IgD-negative memory B cell (primary cell): ENCODE results near the gene TMEM255B. TPM values are rescaled to one million over a fixed set of nuclear protein-coding genes. Genes with fewer than 3 reads are reported as not detected.
"Not testable (repeated sequence)": the region's sequence is repeated elsewhere in the genome, so short reads cannot be mapped to it uniquely, and the experiment has no call there.

Experiments used
- H3K27ac Mint-ChIP-seq, 3 donors: one replicate each; pipeline ENCODE4 v1.8.0; 2020 to 2022; ENCODE audit warnings: mild to moderate bottlenecking in 3 of 3, mixed read lengths in 3 of 3, moderate library complexity in 1 of 3
- H3K27me3 Mint-ChIP-seq: one replicate; pipeline ENCODE4 v1.8.0; 2021; ENCODE audit warnings: mixed read lengths
- H3K36me3 Mint-ChIP-seq: one replicate; pipeline ENCODE4 v1.8.0; 2020; ENCODE audit warnings: mild to moderate bottlenecking, mixed read lengths
- H3K4me1 Mint-ChIP-seq, 3 donors: one replicate each; pipeline ENCODE4 v1.8.0; 2020 to 2022; ENCODE audit warnings: mixed read lengths in 3 of 3, mild to moderate bottlenecking in 1 of 3
- H3K4me3 Mint-ChIP-seq, 4 donors: one replicate each; pipeline ENCODE4 v1.8.0; 2020 to 2022; ENCODE audit warnings: mild to moderate bottlenecking in 4 of 4, mixed read lengths in 4 of 4, moderate library complexity in 3 of 4
- H3K9me3 Mint-ChIP-seq, 3 donors: one replicate each; pipeline ENCODE4 v1.8.0; 2020 to 2021; ENCODE audit warnings: mixed read lengths in 3 of 3, mild to moderate bottlenecking in 1 of 3
- polyA plus RNA-seq: library from polyadenylated mRNA; unstranded; fragments of 300-500 nt; fragmentation: Illumina TruSeq; gene quantifications from one replicate; pipeline ENCODE4 v1.2.3, GENCODE V29; 2021

Gene TMEM255B
- polyA plus RNA-seq, 1 donor from 2014 or later = 0.70 TPM

DNA sequence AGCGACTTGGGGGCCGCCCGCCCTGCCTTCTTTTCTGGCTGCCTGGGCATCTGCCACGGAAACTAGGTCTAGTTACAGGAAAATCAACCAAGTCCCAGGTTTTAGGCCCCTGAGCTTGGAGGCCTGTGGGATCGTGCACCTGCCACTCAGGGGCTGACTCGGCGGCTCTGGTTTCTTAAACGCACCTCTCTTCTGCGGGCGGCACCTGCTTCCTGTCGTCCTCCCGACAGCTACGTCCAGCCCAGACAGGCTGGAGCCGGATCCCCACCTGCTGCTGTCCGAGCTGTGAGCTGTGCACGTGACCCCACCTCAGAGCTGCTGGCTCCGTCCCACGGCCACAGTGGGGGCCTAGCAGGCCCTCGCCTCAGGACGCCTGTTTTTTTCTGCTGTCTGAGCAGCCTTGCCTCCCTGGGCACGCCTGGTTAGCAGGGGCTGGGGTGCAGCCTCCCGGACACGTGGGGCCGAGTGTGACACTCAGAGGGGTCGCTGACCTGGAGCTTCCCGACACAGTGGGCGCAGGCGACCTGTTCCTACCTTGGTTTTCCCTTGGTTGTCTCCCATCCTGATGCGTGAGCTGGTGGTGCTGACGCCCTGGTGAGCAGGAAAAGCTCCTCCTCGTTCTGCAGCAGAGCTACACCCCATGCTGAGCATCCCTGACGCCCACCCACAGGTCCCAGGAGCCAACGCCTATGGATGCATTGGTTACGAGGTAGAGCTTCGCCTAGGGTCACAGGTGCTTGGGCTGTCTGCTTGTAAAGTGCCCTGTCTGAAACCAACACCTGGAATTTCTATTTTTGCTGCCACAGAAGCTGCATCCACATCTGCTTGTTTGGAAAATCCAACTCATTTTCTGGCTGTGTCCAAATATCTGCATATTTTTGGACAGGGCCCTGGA is 17.5 kb downstream of the TMEM255B start:
- Mint-ChIP-seq H3K36me3 (peaks cover 2% of the 10 kb centered on the region), H3K27me3 (peaks cover 11% of the 10 kb centered on the region), H3K27ac (no peak overlapping the region), H3K4me1 (no peaks in the 10 kb centered on the region), H3K4me3 (no peak overlapping the region), H3K9me3 (peaks cover 0 to 11% (median 3%) of the 10 kb centered on the region in 3 donors)

- Mint-ChIP-seq H3K9me3 (peaks cover 0 to 2% (median 0%) of the 10 kb centered on the region in 3 donors), H3K4me1 (no peaks in the 10 kb centered on the region), H3K36me3 (peaks cover 2% of the 10 kb centered on the region), H3K27me3 (peaks cover 11% of the 10 kb centered on the region), H3K27ac (no peak overlapping the region), H3K4me3 (no peak overlapping the region)
Measured at GRCh38 chr13:113777311-113778260, 18.6 kb downstream of the TMEM255B start.

DNA sequence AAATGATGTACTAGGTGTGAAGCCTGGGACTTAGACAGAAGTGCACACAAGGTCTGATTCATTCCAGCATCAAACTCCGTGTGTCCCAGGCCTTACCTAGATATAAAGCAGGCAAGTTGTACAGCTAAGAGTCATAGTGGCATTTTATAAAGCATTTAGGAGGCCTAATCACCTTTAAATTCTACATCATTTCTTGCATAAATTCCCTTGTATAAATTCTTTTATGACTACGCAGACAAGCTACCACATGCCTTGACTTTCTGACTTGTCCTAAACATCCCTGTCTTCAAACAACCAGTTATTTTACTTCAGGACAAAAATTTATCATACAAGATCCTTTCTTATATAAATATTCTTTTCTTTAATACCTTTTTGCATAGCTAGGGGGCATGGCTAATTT is 22.5 kb downstream of the TMEM255B start:
- Mint-ChIP-seq H3K27ac (no peak overlapping the region), H3K27me3 (peaks cover 25% of the 10 kb centered on the region), H3K9me3 (no peaks in the 10 kb centered on the region), H3K4me1 (no peaks in the 10 kb centered on the region), H3K36me3 (peaks cover 3% of the 10 kb centered on the region), H3K4me3 (no peak overlapping the region)

GRCh38 chr13:113782472-113782871 is 23.4 kb downstream of the TMEM255B start:
- Mint-ChIP-seq H3K36me3 (peaks cover 3% of the 10 kb centered on the region), H3K27me3 (peaks cover 21% of the 10 kb centered on the region), H3K4me3 (no peak overlapping the region), H3K9me3 (no peaks in the 10 kb centered on the region), H3K27ac (no peak overlapping the region), H3K4me1 (no peaks in the 10 kb centered on the region)

DNA sequence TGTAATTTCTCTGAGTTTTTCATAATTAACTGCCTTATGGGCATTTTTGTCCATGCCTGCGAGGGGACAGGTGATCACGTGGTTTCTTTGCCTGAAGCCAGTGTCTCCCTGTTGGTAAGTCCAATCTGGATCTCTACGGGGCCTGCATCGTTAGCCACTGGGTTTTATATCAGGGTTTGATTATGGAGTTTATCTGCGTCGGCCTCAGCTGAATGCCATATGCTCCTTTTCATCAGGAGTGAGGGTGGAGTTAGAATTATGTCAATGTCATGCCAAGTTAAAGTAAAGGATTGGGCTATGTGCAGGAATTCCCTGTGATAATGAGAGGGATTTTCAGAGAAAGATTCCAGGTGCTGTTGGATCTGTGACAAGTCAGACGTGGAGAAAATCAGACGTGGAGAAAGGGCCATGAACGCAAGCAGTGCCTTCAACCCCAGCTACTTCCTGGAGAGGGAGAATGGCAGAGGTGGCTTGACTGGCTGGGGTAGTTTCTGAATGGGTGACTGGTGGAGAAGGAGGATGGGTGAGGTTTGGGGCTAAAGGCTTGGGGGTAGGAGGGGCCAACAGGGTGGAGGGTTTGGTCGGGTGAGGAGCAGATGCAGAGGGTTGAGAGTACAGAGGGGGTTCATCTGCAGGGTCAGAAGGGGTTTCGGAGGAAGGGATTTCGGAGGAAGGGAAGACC is 24.3 kb downstream of the TMEM255B start:
- Mint-ChIP-seq H3K4me3 (no peak overlapping the region), H3K36me3 (peaks cover 3% of the 10 kb centered on the region)

GRCh38 chr13:113783966-113784644 is 25.1 kb downstream of the TMEM255B start:
- Mint-ChIP-seq H3K27ac (no peak overlapping the region), H3K9me3 (no peaks in the 10 kb centered on the region), H3K36me3 (peaks cover 2% of the 10 kb centered on the region), H3K4me3 (no peak overlapping the region), H3K27me3 (peaks cover 15% of the 10 kb centered on the region), H3K4me1 (no peaks in the 10 kb centered on the region)

More for the DNA sequence above, 24.3 kb downstream of the TMEM255B start:
- peaks cover 21% of the 10 kb centered on the region for H3K27me3 Mint-ChIP-seq
- H3K9me3 Mint-ChIP-seq = no peaks in the 10 kb centered on the region
- no peaks in the 10 kb centered on the region for H3K4me1 Mint-ChIP-seq
- no peak overlapping the region for H3K27ac Mint-ChIP-seq

DNA sequence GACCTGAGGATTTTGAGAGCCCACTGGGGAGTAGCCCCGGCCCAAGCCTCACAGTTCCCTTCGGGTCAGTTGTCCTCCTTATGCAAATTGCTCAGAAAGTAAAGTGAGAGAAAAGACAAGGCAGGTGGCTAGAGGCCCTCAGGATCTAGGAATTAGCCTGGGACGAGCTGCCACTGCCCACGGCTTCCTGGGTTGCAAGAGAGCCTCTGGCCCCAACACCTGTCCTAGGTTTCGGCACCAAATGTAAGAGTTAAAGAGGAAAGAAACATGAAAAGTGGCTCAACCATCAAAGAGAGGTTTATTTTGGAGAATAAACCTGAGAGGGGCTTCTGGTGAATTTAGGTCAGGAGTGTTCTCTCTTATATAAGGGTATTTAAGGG is 25.6 kb downstream of the TMEM255B start:
- peaks cover 15% of the 10 kb centered on the region for H3K27me3 Mint-ChIP-seq
- H3K36me3 Mint-ChIP-seq = peaks cover 2% of the 10 kb centered on the region
- H3K27ac Mint-ChIP-seq = no peak overlapping the region
- no peak overlapping the region for H3K4me3 Mint-ChIP-seq
- no peaks in the 10 kb centered on the region for H3K4me1 Mint-ChIP-seq
- H3K9me3 Mint-ChIP-seq = no peaks in the 10 kb centered on the region

DNA sequence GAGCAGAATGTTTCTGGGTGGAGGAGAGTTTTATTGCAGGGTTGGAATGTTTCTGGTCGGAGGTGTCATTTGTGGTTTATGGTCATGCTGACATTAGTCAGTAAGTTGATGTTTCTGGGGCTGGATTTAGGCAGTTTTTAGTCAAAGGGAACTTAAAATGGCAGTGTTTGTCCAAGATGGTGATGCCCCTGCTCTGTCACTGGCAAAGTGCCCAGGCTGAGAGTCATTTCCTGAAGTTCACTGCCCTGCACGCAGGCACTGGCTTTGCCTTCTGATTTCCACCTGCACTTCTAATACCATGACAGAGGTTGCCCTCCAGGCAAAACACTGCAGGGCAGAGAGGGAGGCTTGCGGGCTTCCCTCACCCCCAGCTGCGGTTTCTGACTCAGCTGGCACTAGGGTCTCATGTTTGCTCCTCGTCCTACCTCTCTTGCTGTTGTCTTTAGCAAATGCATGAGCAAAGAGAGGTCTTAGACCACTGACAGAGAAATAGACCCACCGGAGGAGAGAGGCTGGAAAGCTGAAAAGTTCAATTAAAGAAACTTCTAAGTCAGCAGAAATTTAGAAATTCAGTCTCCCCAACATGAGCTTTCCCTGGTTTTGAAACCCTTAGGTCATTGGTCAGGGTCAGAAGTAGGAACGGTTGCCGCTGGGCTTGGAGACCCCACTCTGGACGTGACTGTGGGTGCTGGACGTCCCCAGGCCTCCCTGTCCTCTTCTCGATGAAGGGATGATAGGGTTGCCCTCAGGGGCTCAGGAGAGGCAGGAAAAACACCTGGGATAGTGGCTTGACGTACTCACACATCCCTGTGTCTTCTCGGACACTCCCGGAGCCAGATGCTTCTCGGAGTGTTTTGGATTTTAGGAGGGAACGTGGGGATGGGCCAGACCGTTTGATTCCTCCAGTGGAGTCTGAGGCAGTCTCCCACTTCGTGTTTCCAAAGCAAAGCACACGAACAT is 26.3 kb downstream of the TMEM255B start:
- H3K4me3 Mint-ChIP-seq = no peak overlapping the region
- no peaks in the 10 kb centered on the region for H3K9me3 Mint-ChIP-seq
- H3K36me3 Mint-ChIP-seq = peaks cover 2% of the 10 kb centered on the region
- H3K4me1 Mint-ChIP-seq = no peaks in the 10 kb centered on the region
- no peak overlapping the region for H3K27ac Mint-ChIP-seq
- H3K27me3 Mint-ChIP-seq = peaks cover 15% of the 10 kb centered on the region

GRCh38 chr13:113786262-113786841 is 27.3 kb downstream of the TMEM255B start:
- Mint-ChIP-seq H3K4me1 (no peaks in the 10 kb centered on the region), H3K27me3 (peaks cover 15% of the 10 kb centered on the region), H3K27ac (no peak overlapping the region), H3K4me3 (no peak overlapping the region), H3K36me3 (peaks cover 2% of the 10 kb centered on the region), H3K9me3 (no peaks in the 10 kb centered on the region)

DNA sequence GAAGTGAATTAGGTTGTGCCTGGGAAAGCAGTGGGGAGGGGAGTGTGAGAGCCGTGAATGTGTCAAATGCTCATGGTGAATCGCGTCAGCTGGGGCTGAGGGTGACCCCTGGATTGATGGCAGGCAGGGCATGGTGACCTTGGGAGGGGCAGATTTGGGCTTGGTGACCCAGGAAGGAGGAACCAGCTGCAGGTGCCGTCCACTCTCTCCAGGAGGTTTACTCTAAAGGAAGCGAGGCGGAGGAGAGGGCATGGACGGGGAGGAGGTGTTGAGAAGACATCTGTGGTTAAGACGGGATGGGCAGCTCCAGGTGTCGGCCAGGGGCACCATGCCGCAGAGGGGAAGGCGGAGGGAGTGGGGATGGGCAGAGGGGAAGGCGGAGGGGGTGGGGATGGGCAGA is 28.7 kb downstream of the TMEM255B start:
- H3K27ac Mint-ChIP-seq = no peak overlapping the region
- H3K4me1 Mint-ChIP-seq = no peaks in the 10 kb centered on the region
- peaks cover 15% of the 10 kb centered on the region for H3K27me3 Mint-ChIP-seq
- peaks cover 2% of the 10 kb centered on the region for H3K36me3 Mint-ChIP-seq
- H3K9me3 Mint-ChIP-seq = no peaks in the 10 kb centered on the region
- no peak overlapping the region for H3K4me3 Mint-ChIP-seq

GRCh38 chr13:113788413-113789135 is 29.5 kb downstream of the TMEM255B start:
- H3K36me3 Mint-ChIP-seq = peaks cover 2% of the 10 kb centered on the region
- H3K9me3 Mint-ChIP-seq = no peaks in the 10 kb centered on the region
- peaks cover 10% of the 10 kb centered on the region for H3K27me3 Mint-ChIP-seq

GRCh38 chr13:113789167-113789566 is 30.1 kb downstream of the TMEM255B start:
- Mint-ChIP-seq H3K27ac (no peak overlapping the region), H3K9me3 (no peaks in the 10 kb centered on the region), H3K4me3 (no peak overlapping the region), H3K27me3 (peaks cover 10% of the 10 kb centered on the region), H3K4me1 (no peaks in the 10 kb centered on the region), H3K36me3 (peaks cover 2% of the 10 kb centered on the region)

More at GRCh38 chr13:113788413-113789135, 29.5 kb downstream of the TMEM255B start:
- Mint-ChIP-seq H3K4me1 (no peaks in the 10 kb centered on the region), H3K27ac (no peak overlapping the region), H3K4me3 (no peak overlapping the region)

DNA sequence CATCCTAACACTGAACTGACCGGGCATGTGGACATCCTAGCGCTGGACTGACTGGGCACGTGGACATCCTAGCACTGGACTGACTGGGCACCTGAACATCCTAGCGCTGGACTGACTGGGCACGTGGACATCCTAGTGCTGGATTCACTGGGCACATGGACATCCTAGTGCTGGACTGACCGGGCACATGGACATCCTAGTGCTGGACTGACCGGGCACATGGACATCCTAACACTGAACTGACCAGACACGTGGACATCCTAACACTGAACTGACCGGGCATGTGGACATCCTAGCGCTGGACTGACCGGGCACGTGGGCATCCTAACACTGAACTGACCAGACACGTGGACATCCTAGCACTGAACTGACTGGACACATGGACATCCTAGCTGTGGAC is 30.9 kb downstream of the TMEM255B start:
- H3K36me3 Mint-ChIP-seq, H3K9me3 Mint-ChIP-seq, H3K4me3 Mint-ChIP-seq, H3K4me1 Mint-ChIP-seq, H3K27ac Mint-ChIP-seq, H3K27me3 Mint-ChIP-seq: not testable (repeated sequence)
